Progenitor cell of endocrine pancreas (in vitro differentiated cells): ENCODE results near the gene CDH23. TPM values are rescaled to one million over a fixed set of nuclear protein-coding genes. Genes with fewer than 3 reads are reported as not detected.

Source experiments
- DNase-seq: peaks from one replicate; pipeline ENCODE4 v3.0.0; 2021; ENCODE audit warnings: low spot score; ENCODE audit not compliant: unreplicated experiment
- H3K27ac Mint-ChIP-seq: 2 replicates; pipeline ENCODE4 v1.8.0; 2021; ENCODE audit warnings: mild to moderate bottlenecking, moderate library complexity, mixed read lengths
- H3K27me3 Mint-ChIP-seq: 2 replicates; pipeline ENCODE4 v1.8.0; 2021; ENCODE audit warnings: mixed read lengths
- H3K36me3 Mint-ChIP-seq: 2 replicates; pipeline ENCODE4 v1.8.0; 2022; ENCODE audit warnings: mixed read lengths; ENCODE audit not compliant: insufficient read depth
- H3K4me1 Mint-ChIP-seq: 2 replicates; pipeline ENCODE4 v1.8.0; 2021; ENCODE audit warnings: low read depth, mixed read lengths
- H3K4me3 Mint-ChIP-seq: 2 replicates; pipeline ENCODE4 v1.8.0; 2021; ENCODE audit warnings: low read depth, mild to moderate bottlenecking, moderate library complexity, mixed read lengths
- H3K9me3 Mint-ChIP-seq: 2 replicates; pipeline ENCODE4 v1.8.0; 2021; ENCODE audit warnings: low read depth, mixed read lengths
- CTCF ChIP-seq: fragments of 200-600 bp; sonication (generic); IDR thresholded peaks from one replicate; pipeline ENCODE4 v1.5.0; 2021; ENCODE audit warnings: antibody characterized with exemption, mild to moderate bottlenecking; ENCODE audit not compliant: unreplicated experiment
- total RNA-seq: library from RNA; stranded (reverse); gene quantifications from 2 replicates; pipeline ENCODE4 v1.2.1, GENCODE V29; 2021

Gene CDH23
- total RNA-seq, 1 donor from 2014 or later, result 0.43 TPM

GRCh38 chr10:71710519-71710918 is 313.8 kb downstream of the CDH23 start:
- no peaks in the 10 kb centered on the region for H3K36me3 Mint-ChIP-seq

GRCh38 chr10:71711052-71711623 is 314.4 kb downstream of the CDH23 start:
- DNase-seq, result no peak
- no peak for TF ChIP-seq CTCF
- peaks cover 18% of the 10 kb centered on the region for H3K27me3 Mint-ChIP-seq
- H3K9me3 Mint-ChIP-seq, result no peaks in the 10 kb centered on the region
- no peak overlapping the region for H3K27ac Mint-ChIP-seq
- H3K4me1 Mint-ChIP-seq, result no peaks in the 10 kb centered on the region
- H3K36me3 Mint-ChIP-seq, result no peaks in the 10 kb centered on the region
- no peak overlapping the region for H3K4me3 Mint-ChIP-seq

More at GRCh38 chr10:71710519-71710918, 313.8 kb downstream of the CDH23 start:
- H3K4me1 Mint-ChIP-seq, result no peaks in the 10 kb centered on the region
- no peak overlapping the region for H3K4me3 Mint-ChIP-seq
- TF ChIP-seq CTCF, result no peak
- no peak overlapping the region for H3K27ac Mint-ChIP-seq
- no peaks in the 10 kb centered on the region for H3K9me3 Mint-ChIP-seq
- DNase-seq, result no peak
- peaks cover 18% of the 10 kb centered on the region for H3K27me3 Mint-ChIP-seq

GRCh38 chr10:71712170-71712569 is 315.4 kb downstream of the CDH23 start:
- peaks cover 18% of the 10 kb centered on the region for H3K27me3 Mint-ChIP-seq
- H3K4me3 Mint-ChIP-seq, result no peak overlapping the region
- TF ChIP-seq CTCF, result no peak
- DNase-seq, result no peak
- no peaks in the 10 kb centered on the region for H3K36me3 Mint-ChIP-seq
- no peaks in the 10 kb centered on the region for H3K4me1 Mint-ChIP-seq
- H3K9me3 Mint-ChIP-seq, result no peaks in the 10 kb centered on the region
- H3K27ac Mint-ChIP-seq, result no peak overlapping the region

- TF ChIP-seq CTCF, result no peak
- Mint-ChIP-seq H3K9me3 (no peaks in the 10 kb centered on the region), H3K4me3 (no peak overlapping the region), H3K36me3 (no peaks in the 10 kb centered on the region), H3K4me1 (no peaks in the 10 kb centered on the region), H3K27me3 (peaks cover 21% of the 10 kb centered on the region), H3K27ac (no peak overlapping the region)
- no peak for DNase-seq
Measured at GRCh38 chr10:71712572-71713134, 315.9 kb downstream of the CDH23 start.

GRCh38 chr10:71713135-71714030 is 316.7 kb downstream of the CDH23 start:
- Mint-ChIP-seq H3K27ac (no peak overlapping the region), H3K36me3 (no peaks in the 10 kb centered on the region), H3K4me3 (no peak overlapping the region), H3K9me3 (no peaks in the 10 kb centered on the region), H3K4me1 (no peaks in the 10 kb centered on the region), H3K27me3 (peaks cover 18% of the 10 kb centered on the region)
- DNase-seq, result no peak
- TF ChIP-seq CTCF, result no peak
